K562 (cell line): ENCODE results near the gene RUNX1. TPM values are rescaled to one million over a fixed set of nuclear protein-coding genes. Genes with fewer than 3 reads are reported as not detected.
A peak's percentile ranks its signal among the peaks of the same experiment; 100 is the strongest.

Source experiments
- BHLHE40 ChIP-seq: IDR thresholded peaks from 2 replicates; pipeline ENCODE4 v1.6.1; 2011; ENCODE audit warnings: low read length, improper control_type of control experiment
- C11orf30 ChIP-seq: fragments of 450-650 bp; IDR thresholded peaks from 2 replicates; pipeline ENCODE4 v1.6.1; 2016; ENCODE audit warnings: low read depth, mild to moderate bottlenecking
- CCAR2 ChIP-seq: fragments of 200-400 bp; formaldehyde crosslinking; IDR thresholded peaks from 2 replicates; pipeline ENCODE4 v1.6.1; 2017; ENCODE audit warnings: mild to moderate bottlenecking, low read depth, low read length
- ETV1 ChIP-seq: fragments of 450-650 bp; conservative IDR thresholded peaks from 2 replicates; pipeline ENCODE4 v1.6.1; 2016; ENCODE audit warnings: missing genetic modification characterization, control low read depth, low read depth, missing compliant biosample characterization
- MAFG ChIP-seq: fragments of 450-650 bp; conservative IDR thresholded peaks from 2 replicates; pipeline ENCODE4 v1.6.1; 2016; ENCODE audit warnings: missing genetic modification characterization, missing compliant biosample characterization
- MAFK ChIP-seq: IDR thresholded peaks from 2 replicates; pipeline ENCODE4 v1.6.1; 2011; ENCODE audit warnings: low read length, improper control_type of control experiment
- MCM7 ChIP-seq, 2 experiments: fragments of 450-650 bp; IDR thresholded peaks; 2 replicates each; pipeline ENCODE4 v1.6.1; 2016 to 2018
- NCOR1 ChIP-seq: fragments of 450-650 bp; IDR thresholded peaks from 2 replicates; pipeline ENCODE4 v1.6.1; 2016; ENCODE audit warnings: mild to moderate bottlenecking, moderate library complexity
- PHF8 ChIP-seq: fragments of 200-600 bp; sonication (generic); IDR thresholded peaks from 2 replicates; pipeline ENCODE4 v1.6.1; 2012; ENCODE audit warnings: mixed run types, mild to moderate bottlenecking, inconsistent platforms, low read length, moderate library complexity, borderline replicate concordance
- PRPF4 ChIP-seq: fragments of 200-400 bp; formaldehyde crosslinking; IDR thresholded peaks from one replicate; pipeline ENCODE4 v1.6.1; 2017; ENCODE audit warnings: low read length, low read depth, mild to moderate bottlenecking; ENCODE audit not compliant: insufficient read depth, poor library complexity, severe bottlenecking
- RBM34 ChIP-seq: fragments of 200-400 bp; formaldehyde crosslinking; IDR thresholded peaks from 2 replicates; pipeline ENCODE4 v1.6.1; 2018; ENCODE audit warnings: low read length, borderline replicate concordance; ENCODE audit not compliant: insufficient read depth
- RFX1 ChIP-seq: fragments of 450-650 bp; IDR thresholded peaks from 2 replicates; pipeline ENCODE4 v1.6.1; 2016; ENCODE audit warnings: mild to moderate bottlenecking, moderate library complexity
- SOX6 ChIP-seq: fragments of 450-650 bp; IDR thresholded peaks from 2 replicates; pipeline ENCODE4 v1.6.1; 2014; ENCODE audit warnings: mild to moderate bottlenecking
- SREBF1 ChIP-seq: fragments of 150-350 bp; IDR thresholded peaks from 2 replicates; pipeline ENCODE4 v1.6.1; 2014; ENCODE audit warnings: antibody characterized with exemption, low read depth, low read length, borderline replicate concordance
- TCF7 ChIP-seq: sonication (generic); IDR thresholded peaks from 2 replicates; pipeline ENCODE4 v1.6.1; 2016; ENCODE audit warnings: antibody characterized with exemption, borderline replicate concordance
- ZNF121 ChIP-seq: sonication (generic); formaldehyde crosslinking; conservative IDR thresholded peaks from 2 replicates; pipeline ENCODE4 v1.8.0; 2022; ENCODE audit warnings: missing genetic modification reagents
- ZNF23 ChIP-seq: fragments of 250-450 bp; sonication (Bioruptor Pico); IDR thresholded peaks from 2 replicates; pipeline ENCODE4 v1.4.0; 2020; ENCODE audit warnings: mild to moderate bottlenecking
- ZNF41 ChIP-seq: fragments of 250-450 bp; sonication (Bioruptor Pico); conservative IDR thresholded peaks from 2 replicates; pipeline ENCODE4 v1.4.0; 2020; ENCODE audit warnings: mild to moderate bottlenecking
- ZNF785 ChIP-seq: fragments of 250-450 bp; sonication (Bioruptor Pico); IDR thresholded peaks from 2 replicates; pipeline ENCODE4 v1.4.0; 2020; ENCODE audit warnings: mild to moderate bottlenecking
- ZSCAN32 ChIP-seq: fragments of 450-650 bp; formaldehyde crosslinking; IDR thresholded peaks from 2 replicates; pipeline ENCODE4 v1.4.0; 2020; ENCODE audit warnings: mild to moderate bottlenecking, moderate library complexity
- polyA plus RNA-seq, 8 experiments: library from polyadenylated mRNA; depleted of rRNA in 4 of 8; stranded (reverse) in 5 of 8; unstranded in 3 of 8; fragments of >200 nt; fragmentation: Nextera tagmentation in 2 of 8; fragmentation: Illumina TruSeq in 1 of 8; extraction: Ambion mirVana in 2 of 8; extraction: Trizol in 1 of 8; gene quantifications; 2 replicates each; pipeline versions ENCODE4 v1.2.1 to v1.2.3, GENCODE V29; 2011 to 2014; ENCODE audit warnings: inconsistent platforms in 1 of 8, missing spikeins in 1 of 8
- total RNA-seq, 7 experiments: library from RNA; depleted of rRNA in 6 of 7; stranded (reverse); fragments of >200 nt in 6 of 7; fragmentation: Illumina TruSeq in 2 of 7; extraction: Trizol in 2 of 7; gene quantifications; 2 replicates each; pipeline versions ENCODE4 v1.2.1 to v1.2.3, GENCODE V29; 2011 to 2021; ENCODE audit warnings: low replicate concordance in 1 of 7
- TF ChIP-seq, protein P1 (sequence below): fragments of 250-450 bp; sonication (Bioruptor Pico); IDR thresholded peaks from 2 replicates; pipeline ENCODE4 v1.4.0; 2020; ENCODE audit warnings: mild to moderate bottlenecking, moderate library complexity, borderline replicate concordance
- TF ChIP-seq, protein P2 (sequence below): fragments of 250-450 bp; sonication (Bioruptor Pico); IDR thresholded peaks from 2 replicates; pipeline ENCODE4 v1.5.0; 2021; ENCODE audit warnings: mild to moderate bottlenecking, borderline replicate concordance
- TF ChIP-seq, protein P3 (sequence below): conservative IDR thresholded peaks from 2 replicates; pipeline ENCODE4 v1.6.1; 2011; ENCODE audit warnings: low read depth, mild to moderate bottlenecking, low read length; ENCODE audit not compliant: control insufficient read depth
- TF ChIP-seq, protein P4 (sequence below): IDR thresholded peaks from 2 replicates; pipeline ENCODE4 v1.6.1; 2011; ENCODE audit not compliant: insufficient read length; ENCODE audit errors: extremely low read depth

RUNX1 gene
- total and polyA plus RNA-seq, 9 of the 15 experiments (the other 6 are each of a cell fraction or from before 2014, with no cell fraction given), result 2.2 to 68.6 (median 17.8) TPM

- TF ChIP-seq, protein P1, sequence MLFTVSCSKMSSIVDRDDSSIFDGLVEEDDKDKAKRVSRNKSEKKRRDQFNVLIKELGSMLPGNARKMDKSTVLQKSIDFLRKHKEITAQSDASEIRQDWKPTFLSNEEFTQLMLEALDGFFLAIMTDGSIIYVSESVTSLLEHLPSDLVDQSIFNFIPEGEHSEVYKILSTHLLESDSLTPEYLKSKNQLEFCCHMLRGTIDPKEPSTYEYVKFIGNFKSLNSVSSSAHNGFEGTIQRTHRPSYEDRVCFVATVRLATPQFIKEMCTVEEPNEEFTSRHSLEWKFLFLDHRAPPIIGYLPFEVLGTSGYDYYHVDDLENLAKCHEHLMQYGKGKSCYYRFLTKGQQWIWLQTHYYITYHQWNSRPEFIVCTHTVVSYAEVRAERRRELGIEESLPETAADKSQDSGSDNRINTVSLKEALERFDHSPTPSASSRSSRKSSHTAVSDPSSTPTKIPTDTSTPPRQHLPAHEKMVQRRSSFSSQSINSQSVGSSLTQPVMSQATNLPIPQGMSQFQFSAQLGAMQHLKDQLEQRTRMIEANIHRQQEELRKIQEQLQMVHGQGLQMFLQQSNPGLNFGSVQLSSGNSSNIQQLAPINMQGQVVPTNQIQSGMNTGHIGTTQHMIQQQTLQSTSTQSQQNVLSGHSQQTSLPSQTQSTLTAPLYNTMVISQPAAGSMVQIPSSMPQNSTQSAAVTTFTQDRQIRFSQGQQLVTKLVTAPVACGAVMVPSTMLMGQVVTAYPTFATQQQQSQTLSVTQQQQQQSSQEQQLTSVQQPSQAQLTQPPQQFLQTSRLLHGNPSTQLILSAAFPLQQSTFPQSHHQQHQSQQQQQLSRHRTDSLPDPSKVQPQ (CRISPR knock-in tag), result peak; percentile 49; the same call in 1 of the 2 replicates
- no peak for TF ChIP-seq PRPF4
- no peak for TF ChIP-seq ZSCAN32 (CRISPR knock-in tag)
- TF ChIP-seq, protein P2, sequence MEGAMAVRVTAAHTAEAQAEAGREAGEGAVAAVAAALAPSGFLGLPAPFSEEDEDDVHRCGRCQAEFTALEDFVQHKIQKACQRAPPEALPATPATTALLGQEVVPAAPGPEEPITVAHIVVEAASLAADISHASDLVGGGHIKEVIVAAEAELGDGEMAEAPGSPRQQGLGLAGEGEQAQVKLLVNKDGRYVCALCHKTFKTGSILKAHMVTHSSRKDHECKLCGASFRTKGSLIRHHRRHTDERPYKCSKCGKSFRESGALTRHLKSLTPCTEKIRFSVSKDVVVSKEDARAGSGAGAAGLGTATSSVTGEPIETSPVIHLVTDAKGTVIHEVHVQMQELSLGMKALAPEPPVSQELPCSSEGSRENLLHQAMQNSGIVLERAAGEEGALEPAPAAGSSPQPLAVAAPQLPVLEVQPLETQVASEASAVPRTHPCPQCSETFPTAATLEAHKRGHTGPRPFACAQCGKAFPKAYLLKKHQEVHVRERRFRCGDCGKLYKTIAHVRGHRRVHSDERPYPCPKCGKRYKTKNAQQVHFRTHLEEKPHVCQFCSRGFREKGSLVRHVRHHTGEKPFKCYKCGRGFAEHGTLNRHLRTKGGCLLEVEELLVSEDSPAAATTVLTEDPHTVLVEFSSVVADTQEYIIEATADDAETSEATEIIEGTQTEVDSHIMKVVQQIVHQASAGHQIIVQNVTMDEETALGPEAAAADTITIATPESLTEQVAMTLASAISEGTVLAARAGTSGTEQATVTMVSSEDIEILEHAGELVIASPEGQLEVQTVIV (CRISPR knock-in tag), result no peak
- TF ChIP-seq MCM7 (IDR thresholded peaks at IDR 0.05), result no peak
- peak; percentile 62 for TF ChIP-seq BHLHE40
- TF ChIP-seq ZNF785 (CRISPR knock-in tag), result no peak
- TF ChIP-seq, protein P3, sequence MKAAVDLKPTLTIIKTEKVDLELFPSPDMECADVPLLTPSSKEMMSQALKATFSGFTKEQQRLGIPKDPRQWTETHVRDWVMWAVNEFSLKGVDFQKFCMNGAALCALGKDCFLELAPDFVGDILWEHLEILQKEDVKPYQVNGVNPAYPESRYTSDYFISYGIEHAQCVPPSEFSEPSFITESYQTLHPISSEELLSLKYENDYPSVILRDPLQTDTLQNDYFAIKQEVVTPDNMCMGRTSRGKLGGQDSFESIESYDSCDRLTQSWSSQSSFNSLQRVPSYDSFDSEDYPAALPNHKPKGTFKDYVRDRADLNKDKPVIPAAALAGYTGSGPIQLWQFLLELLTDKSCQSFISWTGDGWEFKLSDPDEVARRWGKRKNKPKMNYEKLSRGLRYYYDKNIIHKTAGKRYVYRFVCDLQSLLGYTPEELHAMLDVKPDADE, result no peak
- TF ChIP-seq ZNF41 (CRISPR knock-in tag), result no peak; the same call in 1 of the 2 replicates
- no peak for TF ChIP-seq MAFK
- TF ChIP-seq SREBF1, result no peak
- peak; percentile 78 for TF ChIP-seq ETV1 (tag)
- no peak for TF ChIP-seq CCAR2
- TF ChIP-seq, protein P4, sequence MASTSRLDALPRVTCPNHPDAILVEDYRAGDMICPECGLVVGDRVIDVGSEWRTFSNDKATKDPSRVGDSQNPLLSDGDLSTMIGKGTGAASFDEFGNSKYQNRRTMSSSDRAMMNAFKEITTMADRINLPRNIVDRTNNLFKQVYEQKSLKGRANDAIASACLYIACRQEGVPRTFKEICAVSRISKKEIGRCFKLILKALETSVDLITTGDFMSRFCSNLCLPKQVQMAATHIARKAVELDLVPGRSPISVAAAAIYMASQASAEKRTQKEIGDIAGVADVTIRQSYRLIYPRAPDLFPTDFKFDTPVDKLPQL, result no peak
- TF ChIP-seq NCOR1, result no peak
- TF ChIP-seq TCF7, result peak; percentile 94
- TF ChIP-seq SOX6, result peak; percentile 69; the same call in 1 of the 2 replicates
- TF ChIP-seq RBM34, result no peak
- no peak for TF ChIP-seq C11orf30
- TF ChIP-seq PHF8, result peak; percentile 23; the same call in 1 of the 2 replicates
- no peak for TF ChIP-seq ZNF121 (CRISPR knock-in tag)
- TF ChIP-seq ZNF23 (CRISPR knock-in tag), result no peak
- no peak for TF ChIP-seq MAFG (tag)
- no peak for TF ChIP-seq RFX1
Observed at GRCh38 chr21:35051287-35051818, 2.3 kb upstream of the RUNX1 start (continued).
